NCI-H146 treated with DMSO at 0.1 percent for 48 hours (cell line): ENCODE data around the gene RAB11FIP4.

Source experiments
- DNase-seq: peaks from one replicate; lab custom pipeline; 2025; ENCODE audit not compliant: unreplicated experiment; lab: John Stamatoyannopoulos, UW

The RAB11FIP4 gene

DNA sequence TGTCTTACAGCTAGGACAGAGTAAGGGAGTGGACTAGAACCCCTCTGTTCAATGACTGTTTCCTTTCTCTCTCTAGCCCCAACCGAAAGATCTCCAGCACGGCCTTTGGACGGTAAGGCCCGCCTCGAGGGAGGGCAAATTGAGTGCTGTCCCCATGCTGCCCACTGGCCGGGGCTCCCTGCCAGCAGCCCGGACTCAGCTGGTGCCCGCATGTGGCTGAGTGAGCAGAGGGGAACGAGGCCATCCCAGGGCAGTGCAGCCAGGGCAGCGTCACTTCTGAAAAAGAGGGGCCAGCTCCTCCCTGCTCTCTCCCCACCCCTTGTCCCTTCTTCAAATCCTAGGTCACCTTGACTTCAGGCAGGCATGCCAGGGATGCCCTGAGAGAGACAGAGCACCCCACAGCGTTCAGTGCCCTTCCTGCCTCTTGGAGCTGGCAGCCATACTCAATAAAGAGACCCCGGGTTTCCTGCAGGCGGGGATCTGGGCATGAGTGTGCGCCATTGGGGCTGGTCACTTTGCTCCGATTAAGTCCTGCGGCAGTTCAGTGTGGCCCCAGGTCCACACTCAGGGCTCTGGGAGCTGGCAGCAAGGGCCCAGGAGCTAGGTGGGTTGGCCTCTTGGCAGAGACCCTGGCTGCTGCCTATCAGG, 130.9 kb downstream of the RAB11FIP4 start:
- DNase-seq: no peak

- no peak for DNase-seq
Measured at GRCh38 chr17:31522987-31523495, 131.6 kb downstream of the RAB11FIP4 start.

DNA sequence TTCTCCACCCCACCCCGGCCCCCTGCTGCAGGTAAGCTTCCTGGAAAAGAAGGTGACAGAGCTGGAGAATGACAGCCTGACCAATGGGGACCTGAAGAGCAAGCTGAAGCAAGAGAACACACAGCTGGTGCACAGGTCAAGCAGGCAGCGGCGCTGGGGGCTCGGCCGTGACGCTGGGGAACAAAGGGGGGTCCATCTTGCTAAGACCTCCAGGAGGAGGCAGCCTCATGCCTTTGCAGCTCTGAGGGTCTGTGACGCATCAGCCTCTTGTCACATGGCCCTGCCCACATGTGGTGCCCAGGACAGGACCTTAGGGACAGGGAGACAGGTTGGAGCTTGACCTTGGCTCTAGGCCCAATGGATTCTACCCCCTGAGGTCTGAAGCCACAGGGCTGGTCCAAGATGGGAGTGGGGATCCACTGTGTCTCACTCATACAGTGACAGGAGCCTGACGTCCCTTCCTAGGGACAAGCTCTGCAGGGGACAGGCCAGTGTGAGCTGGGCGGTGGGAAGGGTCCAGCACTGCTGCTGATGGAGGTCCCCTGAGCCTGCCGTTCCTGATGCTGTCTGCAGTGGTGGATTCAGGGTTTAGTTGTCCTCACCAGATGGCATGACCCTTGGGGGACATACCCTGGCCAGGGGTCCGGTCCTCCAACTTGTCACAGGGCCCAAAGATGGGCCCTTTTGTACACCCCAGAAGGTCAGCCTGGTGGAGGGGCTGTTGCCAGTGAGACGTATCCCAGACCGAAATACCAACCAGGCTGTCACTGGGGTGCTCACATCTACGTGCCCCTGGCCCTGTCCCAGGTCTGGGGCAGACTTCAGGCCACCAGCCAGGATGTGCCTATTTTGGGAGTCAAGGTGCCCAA, 132.6 kb downstream of the RAB11FIP4 start:
- DNase-seq: no peak

DNA sequence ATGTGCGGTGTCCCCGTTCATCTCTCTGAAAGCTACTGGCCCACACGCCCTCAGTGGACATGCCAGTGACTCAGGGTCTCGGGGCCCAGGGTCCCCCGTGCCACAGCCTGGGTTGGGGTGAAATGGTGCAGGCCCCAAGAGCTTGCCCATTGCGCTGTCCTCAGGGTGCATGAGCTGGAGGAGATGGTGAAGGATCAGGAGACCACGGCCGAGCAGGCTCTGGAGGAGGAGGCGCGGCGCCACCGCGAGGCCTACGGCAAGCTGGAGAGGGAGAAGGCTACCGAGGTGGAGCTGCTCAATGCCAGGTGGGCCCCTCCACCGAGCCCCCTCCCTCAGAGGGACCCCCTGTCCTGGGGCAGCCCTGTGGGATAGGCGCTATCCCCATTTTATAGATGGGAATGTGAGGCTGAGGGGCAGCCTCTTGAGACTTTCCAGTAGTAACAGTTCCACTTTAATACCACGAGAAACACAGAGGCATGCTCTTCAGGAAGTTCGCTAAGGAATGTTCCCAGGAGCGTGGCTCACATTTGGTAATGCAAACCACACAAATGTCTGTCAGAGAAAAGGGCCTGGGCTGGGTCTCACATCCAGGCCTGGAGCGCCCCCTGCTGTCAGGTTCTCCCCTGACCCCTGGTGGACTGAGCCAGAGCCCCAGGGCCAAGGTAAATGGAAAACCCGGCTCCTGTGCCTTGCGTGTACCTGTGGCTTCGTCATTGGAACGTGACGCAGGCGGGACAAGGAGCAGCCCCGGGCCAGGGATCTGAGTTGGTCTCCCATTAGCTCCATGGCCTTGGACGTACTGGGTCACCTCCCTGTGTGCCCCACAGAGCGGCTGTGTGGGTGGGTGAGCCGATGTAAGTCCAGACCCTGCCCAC, 133.7 kb downstream of the RAB11FIP4 start:
- no peak for DNase-seq

DNA sequence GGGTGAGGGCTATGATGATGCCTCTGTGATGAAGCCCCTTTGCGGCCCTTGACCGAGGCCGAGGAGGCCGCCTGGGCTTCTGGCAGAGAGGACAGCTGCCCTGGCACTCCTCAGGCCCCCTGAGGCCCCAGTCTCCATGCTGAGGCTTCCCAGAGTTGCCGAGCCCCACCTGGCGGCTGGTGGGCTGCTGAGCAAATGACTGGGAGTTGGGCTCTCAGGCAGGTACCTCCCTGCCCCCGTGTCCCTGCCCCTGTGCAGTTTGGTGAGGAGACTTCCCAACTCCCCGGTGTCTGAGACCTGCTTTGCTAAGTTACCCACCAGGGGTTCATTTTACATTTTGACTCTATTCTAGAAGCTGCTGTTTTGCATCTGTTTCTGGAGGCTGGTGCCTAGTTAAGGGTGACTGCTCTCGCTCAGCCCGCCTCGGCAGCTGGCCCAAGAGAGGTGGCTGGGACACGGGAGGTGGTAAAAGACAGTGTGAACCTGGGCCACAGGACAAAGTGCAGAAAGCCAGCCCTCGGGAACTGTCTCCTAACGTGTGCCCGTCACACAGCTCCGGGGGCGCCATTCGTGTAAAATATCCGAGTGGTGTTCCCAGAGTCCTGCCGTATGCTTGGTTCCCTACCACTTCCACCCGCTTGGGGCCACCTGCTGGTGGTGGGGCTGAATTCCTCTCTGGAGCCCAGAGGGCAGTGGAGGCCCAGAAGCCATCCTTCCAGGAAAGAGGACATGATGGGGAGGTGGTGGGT, 134.5 kb downstream of the RAB11FIP4 start:
- DNase-seq: no peak

GRCh38 chr17:31527606-31528005, 136.1 kb downstream of the RAB11FIP4 start:
- no peak for DNase-seq

GRCh38 chr17:31528291-31528874, 136.9 kb downstream of the RAB11FIP4 start:
- no peak for DNase-seq

GRCh38 chr17:31529841-31530251, 138.4 kb downstream of the RAB11FIP4 start:
- no peak for DNase-seq

GRCh38 chr17:31530391-31530985, 139.0 kb downstream of the RAB11FIP4 start:
- DNase-seq: no peak

- no peak for DNase-seq
Measured at GRCh38 chr17:31531336-31531980, 140.0 kb downstream of the RAB11FIP4 start.

DNA sequence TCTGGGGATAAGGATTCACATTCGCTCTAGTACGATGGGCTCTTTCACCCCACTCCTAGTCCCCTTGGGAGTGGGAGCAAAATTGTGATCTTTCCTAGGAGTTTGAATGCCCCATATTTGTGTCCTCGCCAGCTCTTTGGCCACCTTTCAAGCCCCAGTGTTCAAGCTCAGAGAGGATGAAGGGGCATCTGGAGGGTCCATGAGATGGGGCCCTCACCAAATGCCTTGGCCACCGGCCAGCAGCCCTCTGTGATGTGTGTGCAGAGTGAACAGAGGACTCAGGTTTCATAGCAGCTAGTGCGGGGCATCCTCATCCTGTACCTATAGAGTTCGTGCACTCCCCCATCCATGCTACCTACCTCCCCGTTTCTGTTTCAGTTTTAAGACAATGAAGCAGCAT, 140.6 kb downstream of the RAB11FIP4 start:
- no peak for DNase-seq

DNA sequence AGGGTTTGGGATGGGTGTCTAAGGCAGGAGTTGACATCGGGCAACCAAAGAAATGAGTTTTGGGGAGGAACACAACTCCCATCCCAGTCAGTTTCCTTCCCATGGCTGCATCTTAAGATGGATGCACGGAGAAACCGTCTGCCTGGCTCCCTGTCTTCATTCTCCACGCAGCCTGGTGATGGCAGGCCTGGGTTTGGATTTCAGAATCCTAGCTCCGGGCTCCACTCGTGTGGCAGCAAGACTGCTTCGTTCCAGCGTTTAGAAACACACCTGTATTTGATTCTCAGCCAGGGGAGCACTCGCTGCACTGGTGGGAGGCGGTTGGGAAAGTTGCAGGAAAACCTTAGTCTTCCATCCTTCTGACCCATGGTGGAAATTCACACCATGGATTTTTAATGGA, 141.1 kb downstream of the RAB11FIP4 start:
- no peak for DNase-seq

GRCh38 chr17:31533546-31534155, 142.2 kb downstream of the RAB11FIP4 start:
- no peak for DNase-seq

- DNase-seq: no peak
Measured at GRCh38 chr17:31534223-31534888, 142.9 kb downstream of the RAB11FIP4 start.

- DNase-seq: peak; percentile 87
Measured at GRCh38 chr17:31535581-31535981, 144.1 kb downstream of the RAB11FIP4 start.

GRCh38 chr17:31536451-31536850, 145.0 kb downstream of the RAB11FIP4 start:
- no peak for DNase-seq

DNA sequence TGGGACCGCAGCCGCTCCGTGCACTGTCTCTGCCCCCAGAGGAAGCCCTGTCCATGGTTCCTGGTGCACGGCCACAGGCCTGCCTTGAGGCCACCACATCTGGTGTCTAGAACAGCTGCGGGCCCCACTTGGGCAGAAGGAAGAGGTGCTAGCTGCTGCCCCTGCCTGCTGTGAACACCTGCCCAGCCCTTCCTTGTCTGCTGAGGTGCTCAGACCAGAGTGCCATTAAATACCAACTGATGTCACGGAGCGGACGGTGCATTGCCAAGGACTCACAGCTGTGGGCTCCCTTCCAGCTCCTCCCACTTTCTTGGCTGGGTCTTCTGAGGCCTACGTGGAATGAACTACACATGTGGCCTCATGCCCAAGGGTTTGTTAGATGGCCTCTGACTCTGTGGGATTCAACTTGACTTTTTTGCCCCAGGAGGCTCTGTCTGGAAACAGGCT, 146.1 kb downstream of the RAB11FIP4 start:
- no peak for DNase-seq

- DNase-seq: no peak
Measured at GRCh38 chr17:31538080-31538762, 146.7 kb downstream of the RAB11FIP4 start.
